Small intestine (tissue), 7 donors: Measurements from ENCODE around the gene HOXA7. TPM values are rescaled to one million over a fixed set of nuclear protein-coding genes. Genes with fewer than 3 reads are reported as not detected.

ENCODE experiments used
- DNase-seq, 2 donors: peaks; one replicate each; pipeline versions ENCODE4 v3.0.0 to v3.0.0-alpha.2; 2013
- FAIRE-seq: peaks from 2 replicates; lab custom pipeline; 2012; peaks lifted over from hg19 to GRCh38; lab: Jason Lieb, UNC
- H3K27ac ChIP-seq, 3 donors: one replicate each; pipeline ENCODE4 v1.5.1; 2013; ENCODE audit warnings: low read length in 2 of 3, mild to moderate bottlenecking in 2 of 3, control low read depth in 1 of 3, inconsistent platforms in 1 of 3, low read depth in 1 of 3, moderate library complexity in 1 of 3
- H3K27me3 ChIP-seq, 3 donors: one replicate each; pipeline ENCODE4 v1.6.1; 2013; ENCODE audit warnings: low read length in 3 of 3, inconsistent platforms in 1 of 3; ENCODE audit not compliant: control insufficient read depth in 3 of 3, insufficient read depth in 3 of 3
- H3K36me3 ChIP-seq, 3 donors: one replicate each; pipeline ENCODE4 v1.6.1; 2013; ENCODE audit warnings: low read length in 3 of 3, inconsistent platforms in 1 of 3, low read depth in 1 of 3, mild to moderate bottlenecking in 1 of 3, moderate library complexity in 1 of 3; ENCODE audit not compliant: control insufficient read depth in 3 of 3, insufficient read depth in 2 of 3
- H3K4me1 ChIP-seq, 3 donors: one replicate each; pipeline ENCODE4 v1.6.1; 2013; ENCODE audit warnings: low read length in 2 of 3, inconsistent platforms in 1 of 3, low read depth in 1 of 3, mild to moderate bottlenecking in 1 of 3, moderate library complexity in 1 of 3; ENCODE audit not compliant: control insufficient read depth in 3 of 3, insufficient read depth in 2 of 3
- H3K4me3 ChIP-seq, 3 donors: one replicate each; pipeline ENCODE4 v1.5.1; 2013; ENCODE audit warnings: low read length in 3 of 3, control low read depth in 1 of 3, inconsistent platforms in 1 of 3, low read depth in 1 of 3, mild to moderate bottlenecking in 1 of 3, moderate library complexity in 1 of 3
- H3K9me3 ChIP-seq, 2 donors: one replicate each; pipeline ENCODE4 v1.6.1; 2013; ENCODE audit warnings: low read depth in 1 of 2, low read length in 1 of 2; ENCODE audit not compliant: control insufficient read depth in 2 of 2, insufficient read depth in 1 of 2
- WGBS, 3 donors: extraction: QIAGEN DNeasy Blood & Tissue Kit; methylation state at CpG; one replicate each; pipeline ENCODE4 v1.1.7; 2013; 5-methylcytosine and 5-hydroxymethylcytosine counted together
- polyA plus RNA-seq, 4 donors: library from polyadenylated mRNA; stranded (reverse) in 3 of 4; unstranded in 1 of 4; fragments of 200-250 nt in 3 of 4; fragments of 120-200 nt in 1 of 4; gene quantifications; one replicate each; pipeline versions ENCODE4 v1.2.1 to v1.2.3, GENCODE V29; 2013
- donor health status: healthy with polysubstance abuse.
- donor health status: control.
- donor health status: control.
- donor health status: Bipolar disorder and iron deficiency.
- donor health status: healthy.

The HOXA7 gene
- polyA plus RNA-seq, 4 donors: 1.1 to 16.9 (median 1.9) TPM; not detected in 1

- peak overlapping the region in 2 of 3 donors; percentile 40 to 48 for H3K4me3 ChIP-seq
- peaks cover 17 to 95% (median 75%) of the 10 kb centered on the region in 3 donors for H3K27me3 ChIP-seq
- FAIRE-seq (no peak), DNase-seq (no peak)
- peaks cover 0 to 19% of the 10 kb centered on the region in 2 donors for H3K9me3 ChIP-seq
- peak overlapping the region in 1 of 3 donors; percentile 54 for H3K27ac ChIP-seq
- peaks cover 0 to 5% (median 0%) of the 10 kb centered on the region in 3 donors for H3K4me1 ChIP-seq
- 11 to 20% (median 13%) methylated on average over 49 to 50 of the region's 50 CpGs for whole genome bisulfite sequencing, 3 donors
- peaks cover 0 to 14% (median 0%) of the 10 kb centered on the region in 3 donors for H3K36me3 ChIP-seq
Observed at GRCh38 chr7:27166531-27167505, 10.3 kb upstream of the HOXA7 start.

- WGBS, 3 donors: 7 to 21% (median 11%) methylated on average over 41 to 46 of the region's 46 CpGs
- peaks cover 0 to 5% (median 0%) of the 10 kb centered on the region in 3 donors for H3K4me1 ChIP-seq
- peaks cover 0 to 19% of the 10 kb centered on the region in 2 donors for H3K9me3 ChIP-seq
- peak overlapping the region in 1 of 3 donors; percentile 54 for H3K27ac ChIP-seq
- H3K36me3 ChIP-seq: peaks cover 0 to 12% (median 0%) of the 10 kb centered on the region in 3 donors
- H3K4me3 ChIP-seq: peak overlapping the region in 2 of 3 donors; percentile 40 to 68
- FAIRE-seq: no peak
- peaks cover 12 to 95% (median 73%) of the 10 kb centered on the region in 3 donors for H3K27me3 ChIP-seq
- no peak for DNase-seq
Observed at GRCh38 chr7:27165996-27166530, 9.6 kb upstream of the HOXA7 start.

DNA sequence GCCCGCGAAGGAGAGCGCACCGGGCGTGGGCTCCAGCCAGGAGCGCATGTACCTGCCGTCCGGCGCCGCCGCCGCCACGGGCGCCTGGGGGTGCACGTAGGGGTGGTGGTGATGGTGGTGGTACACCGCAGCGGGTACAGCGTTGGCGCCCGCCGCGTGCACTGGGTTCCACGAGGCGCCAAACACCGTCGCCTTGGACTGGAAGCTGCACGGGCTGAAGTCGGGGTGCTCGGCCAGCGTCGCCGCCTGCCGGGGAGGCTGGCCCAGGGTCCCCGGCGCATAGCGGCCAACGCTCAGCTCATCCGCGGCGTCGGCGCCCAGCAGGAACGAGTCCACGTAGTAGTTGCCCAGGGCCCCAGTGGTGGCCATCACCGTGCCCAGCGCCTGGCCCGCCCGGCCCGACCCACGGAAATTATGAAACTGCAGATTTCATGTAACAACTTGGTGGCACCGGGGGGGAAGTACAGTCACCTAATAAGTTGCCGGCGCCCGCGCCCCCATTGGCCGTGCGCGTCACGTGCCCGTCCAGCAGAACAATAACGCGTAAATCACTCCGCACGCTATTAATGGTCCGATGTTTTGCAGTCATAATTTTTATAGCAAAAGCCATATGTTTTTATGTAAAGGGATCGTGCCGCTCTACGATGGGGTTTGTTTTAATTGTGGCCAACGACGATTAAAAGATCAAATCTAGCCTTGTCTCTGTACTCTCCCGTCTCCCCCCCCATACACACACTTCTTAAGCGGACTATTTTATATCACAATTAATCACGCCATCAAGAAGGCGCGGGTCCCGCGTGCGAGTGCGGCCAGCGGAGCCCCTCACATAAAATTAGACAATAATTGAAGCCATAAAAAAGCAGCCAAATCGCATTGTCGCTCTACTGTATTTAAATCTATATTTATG, 8.9 kb upstream of the HOXA7 start, which contains the start of gene HOXA9:
Gene HOXA9, minus strand, starts transcription at position 449 of the 907 bp plus-strand sequence. Its CDS starts 80 bp downstream, at position 369.
- WGBS, 3 donors: 6 to 14% (median 11%) methylated on average over 71 to 82 of the region's 82 CpGs
- FAIRE-seq (no peak), DNase-seq (peak in 1 of 2 donors; percentile 82)
- peak within 1 kb of the TSS in 1 of 3 donors; percentile 54 for H3K27ac ChIP-seq
- H3K4me3 ChIP-seq: peak within 1 kb of the TSS in 2 of 3 donors; percentile 40 to 68
- H3K27me3 ChIP-seq: peaks cover 12 to 99% (median 73%) of the 10 kb centered on the region in 3 donors
- H3K36me3 ChIP-seq: peaks cover 0 to 12% (median 0%) of the 10 kb centered on the region in 3 donors
- H3K9me3 ChIP-seq: peaks cover 0 to 19% of the 10 kb centered on the region in 2 donors
- peaks cover 0 to 7% (median 0%) of the 10 kb centered on the region in 3 donors for H3K4me1 ChIP-seq

- 6 to 13% (median 7%) methylated on average over 47 of the region's 47 CpGs for WGBS, 3 donors
- Histone ChIP-seq H3K9me3 (peaks cover 0 to 19% of the 10 kb centered on the region in 2 donors), H3K4me1 (peaks cover 0 to 11% (median 0%) of the 10 kb centered on the region in 3 donors), H3K4me3 (peak overlapping the region in 2 of 3 donors; percentile 40 to 68), H3K27me3 (peaks cover 12 to 99% (median 72%) of the 10 kb centered on the region in 3 donors), H3K36me3 (peaks cover 0 to 12% (median 0%) of the 10 kb centered on the region in 3 donors), H3K27ac (peak overlapping the region in 1 of 3 donors; percentile 33)
- DNase-seq: no peak
- no peak for FAIRE-seq
Observed at GRCh38 chr7:27164367-27165088, 8.1 kb upstream of the HOXA7 start.

DNA sequence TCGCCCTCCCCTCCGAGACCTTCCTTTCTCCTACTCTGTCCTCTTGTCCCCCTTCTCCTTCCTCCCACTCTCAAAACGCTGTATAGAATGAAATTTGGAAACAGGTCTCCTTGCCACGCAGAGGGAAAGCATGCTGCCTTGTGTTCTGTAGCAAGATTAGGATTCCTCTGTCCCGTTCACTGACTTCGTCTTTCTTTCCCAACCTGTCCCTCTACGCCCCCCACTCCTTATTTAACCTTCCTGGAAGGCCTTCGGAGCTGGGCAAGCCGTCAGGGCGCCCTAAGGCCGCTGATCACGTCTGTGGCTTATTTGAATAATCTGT, 7.5 kb upstream of the HOXA7 start:
- peaks cover 10 to 99% (median 73%) of the 10 kb centered on the region in 3 donors for H3K27me3 ChIP-seq
- H3K27ac ChIP-seq: peak overlapping the region in 1 of 3 donors; percentile 33

GRCh38 chr7:27163288-27164044, 7.0 kb upstream of the HOXA7 start:
- Histone ChIP-seq H3K4me1 (peaks cover 0 to 11% (median 0%) of the 10 kb centered on the region in 3 donors), H3K36me3 (peaks cover 0 to 9% (median 0%) of the 10 kb centered on the region in 3 donors), H3K9me3 (peaks cover 0 to 16% of the 10 kb centered on the region in 2 donors), H3K27ac (peak overlapping the region in 1 of 3 donors; percentile 6), H3K4me3 (peak overlapping the region in 1 of 3 donors; percentile 40), H3K27me3 (peaks cover 7 to 99% (median 73%) of the 10 kb centered on the region in 3 donors)
- FAIRE-seq: no peak
- 20 to 50% (median 35%) methylated on average over 24 of the region's 24 CpGs for WGBS, 3 donors
- DNase-seq: no peak

More for the DNA sequence above, 7.5 kb upstream of the HOXA7 start:
- H3K4me3 ChIP-seq: peak overlapping the region in 2 of 3 donors; percentile 40 to 68
- H3K4me1 ChIP-seq: peaks cover 0 to 11% (median 0%) of the 10 kb centered on the region in 3 donors
- peaks cover 0 to 17% of the 10 kb centered on the region in 2 donors for H3K9me3 ChIP-seq
- FAIRE-seq: no peak
- H3K36me3 ChIP-seq: peaks cover 0 to 9% (median 0%) of the 10 kb centered on the region in 3 donors
- DNase-seq: no peak
- 13 to 33% (median 24%) methylated on average over 12 of the region's 12 CpGs for WGBS, 3 donors
